Measurements from ENCODE around the gene FANCI.

DNA sequence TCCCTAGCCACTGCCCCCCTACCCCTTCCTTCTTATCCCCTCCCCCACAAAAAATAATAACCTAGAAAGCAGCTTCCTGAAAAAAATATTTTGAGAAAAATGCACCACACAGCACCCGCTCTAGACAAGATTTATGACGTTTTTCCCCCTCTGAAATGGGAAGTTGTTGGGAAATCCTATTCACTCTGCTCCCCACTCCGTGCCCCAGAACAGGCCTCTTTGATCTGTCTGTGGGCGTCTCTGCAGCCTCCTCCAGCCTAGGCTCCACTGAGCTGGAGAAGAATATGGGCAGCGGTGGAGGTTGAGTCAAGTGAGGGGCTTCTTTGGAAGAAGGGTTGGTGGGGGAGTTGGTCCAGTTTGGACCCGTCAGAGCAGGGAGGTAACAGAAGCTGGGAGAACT, 119.4 kb downstream of the FANCI start:
- no peak for TF ChIP-seq POLR2AphosphoS5 (IDR thresholded peaks at IDR 0.05; ENCODE audit: low read depth, low read length)
- no peak for TF ChIP-seq POLR2A (IDR thresholded peaks at IDR 0.05; ENCODE audit: low read depth, low read length)
- TF ChIP-seq TAF1 (IDR thresholded peaks at IDR 0.05; ENCODE audit: borderline replicate concordance, low read depth, low read length), result no peak
